Suprapubic skin (tissue), 4 donors: ENCODE results near the gene FRMPD1.

Experiments
- CTCF ChIP-seq, 2 donors: fragments of 200-600 bp in 1 of 2; fragments of 450-650 bp in 1 of 2; sonication (generic) in 1 of 2; IDR thresholded peaks; one replicate each; pipeline ENCODE4 v1.5.1; 2016 to 2019; ENCODE audit warnings: antibody characterized with exemption in 2 of 2, mild to moderate bottlenecking in 1 of 2, moderate library complexity in 1 of 2
- EP300 ChIP-seq: sonication (generic); formaldehyde crosslinking; IDR thresholded peaks from one replicate; pipeline ENCODE4 v1.6.1; 2017; ENCODE audit warnings: antibody characterized with exemption
- POLR2A ChIP-seq, 2 donors: fragments of 450-650 bp; IDR thresholded peaks; one replicate each; pipeline ENCODE4 v1.6.1; 2017; ENCODE audit warnings: antibody characterized with exemption in 2 of 2, mild to moderate bottlenecking in 2 of 2, moderate library complexity in 2 of 2
- POLR2AphosphoS5 ChIP-seq, 3 donors: sonication (generic); formaldehyde crosslinking; IDR thresholded peaks; one replicate each; pipeline ENCODE4 v1.6.1; 2017; ENCODE audit warnings: antibody characterized with exemption in 3 of 3

- TF ChIP-seq CTCF (IDR thresholded peaks at IDR 0.05) (no peak), POLR2A (IDR thresholded peaks at IDR 0.05) (no peak), EP300 (no peak), POLR2AphosphoS5 (IDR thresholded peaks at IDR 0.05) (no peak)
Observed at GRCh38 chr9:37645903-37646506, 4.7 kb upstream of the FRMPD1 start.
